HG02981 (cell line): ENCODE results near the gene PDZD8.
"Not testable (repeated sequence)": the region's sequence is repeated elsewhere in the genome, so short reads cannot be mapped to it uniquely, and the experiment has no call there.

Experiments
- ATAC-seq: cut with Tn5 transposase; IDR thresholded peaks from one replicate; pipeline ENCODE4 v1.9.1; 2021; ENCODE audit warnings: mild to moderate bottlenecking, moderate library complexity; ENCODE audit not compliant: unreplicated experiment

Gene PDZD8

DNA sequence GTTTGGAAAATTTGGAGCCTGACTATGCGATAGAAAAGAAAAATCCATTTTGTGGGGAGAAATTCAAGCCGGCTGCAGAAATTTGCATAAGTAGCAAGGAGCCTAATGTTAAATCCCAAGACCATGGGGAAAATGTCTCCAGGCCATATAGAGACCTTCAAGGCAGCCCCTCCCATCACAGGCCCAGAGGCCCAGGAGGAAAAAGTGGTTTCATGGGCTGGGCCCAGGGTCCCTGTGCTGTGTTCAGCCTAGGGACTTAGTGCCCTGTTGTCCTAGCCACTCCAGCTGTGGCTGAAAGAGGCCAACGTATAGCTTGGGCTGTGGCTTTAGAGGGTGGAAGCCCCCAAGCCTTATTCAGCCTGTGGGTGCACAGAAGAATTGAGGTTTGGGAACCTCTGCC, 71.8 kb downstream of the PDZD8 start:
- not testable (repeated sequence) for ATAC-seq

GRCh38 chr10:117300671-117301070, 74.6 kb downstream of the PDZD8 start:
- no peak for ATAC-seq

DNA sequence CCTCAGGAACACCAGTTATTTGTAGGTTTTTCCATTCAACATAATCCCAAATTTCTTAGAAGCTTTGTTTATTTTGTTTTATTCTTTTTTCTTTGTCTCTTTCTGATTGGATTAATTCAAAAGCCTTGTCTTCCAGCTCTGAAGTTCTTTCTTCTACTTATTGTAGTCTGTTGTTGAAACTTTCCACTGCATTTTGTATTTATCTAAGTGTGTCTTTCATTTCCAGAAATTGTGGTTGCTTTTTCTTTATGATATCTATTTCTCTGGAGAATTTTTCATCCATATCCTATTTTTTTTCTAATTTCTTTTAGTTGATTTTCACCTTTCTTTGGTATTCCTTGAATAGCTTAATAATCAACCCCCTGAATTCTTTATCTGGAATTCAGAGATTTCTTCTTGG, 75.8 kb downstream of the PDZD8 start:
- ATAC-seq: no peak

DNA sequence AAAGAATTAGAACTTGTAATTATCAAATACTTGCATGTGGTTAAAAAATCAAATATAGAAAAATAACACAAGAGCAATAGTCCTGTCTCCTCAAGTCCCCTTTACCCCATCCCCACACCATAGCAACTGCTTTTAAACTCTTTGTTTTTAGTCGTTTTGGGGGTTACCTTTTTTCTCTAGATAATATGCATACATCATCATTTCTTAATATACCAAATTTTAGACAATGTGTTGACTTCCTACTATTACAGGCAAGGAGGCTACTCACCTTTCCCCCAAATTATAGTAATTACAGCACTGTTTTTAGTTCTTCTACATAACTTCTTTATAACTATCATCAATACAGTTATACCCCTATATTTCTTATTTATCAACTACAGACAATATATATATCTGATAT, 77.0 kb downstream of the PDZD8 start:
- ATAC-seq: no peak

- ATAC-seq: no peak
Measured at GRCh38 chr10:117294735-117295134, 80.5 kb downstream of the PDZD8 start.

- no peak for ATAC-seq
Measured at GRCh38 chr10:117294039-117294645, 81.1 kb downstream of the PDZD8 start.

DNA sequence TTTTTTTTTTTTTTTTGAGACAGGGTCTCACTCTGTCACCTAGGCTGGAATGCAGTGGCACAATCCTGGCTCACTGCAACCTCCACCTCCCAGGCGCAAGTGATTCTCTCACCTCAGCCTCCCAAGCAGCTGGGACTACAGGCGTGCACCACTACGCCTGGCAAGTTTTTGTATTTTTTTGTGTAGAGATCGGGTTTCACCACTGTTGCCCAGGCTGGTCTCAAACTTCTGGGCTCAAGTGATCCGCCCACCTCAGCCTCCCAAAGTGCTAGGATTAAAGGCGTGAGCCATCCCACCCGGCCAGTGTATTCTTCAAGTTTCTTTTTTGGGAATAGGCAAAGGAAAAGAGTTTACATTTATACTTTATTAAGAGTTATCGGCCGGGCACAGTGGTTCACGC, 84.4 kb downstream of the PDZD8 start:
- not testable (repeated sequence) for ATAC-seq

GRCh38 chr10:117284716-117285494, 90.3 kb downstream of the PDZD8 start:
- no peak for ATAC-seq

DNA sequence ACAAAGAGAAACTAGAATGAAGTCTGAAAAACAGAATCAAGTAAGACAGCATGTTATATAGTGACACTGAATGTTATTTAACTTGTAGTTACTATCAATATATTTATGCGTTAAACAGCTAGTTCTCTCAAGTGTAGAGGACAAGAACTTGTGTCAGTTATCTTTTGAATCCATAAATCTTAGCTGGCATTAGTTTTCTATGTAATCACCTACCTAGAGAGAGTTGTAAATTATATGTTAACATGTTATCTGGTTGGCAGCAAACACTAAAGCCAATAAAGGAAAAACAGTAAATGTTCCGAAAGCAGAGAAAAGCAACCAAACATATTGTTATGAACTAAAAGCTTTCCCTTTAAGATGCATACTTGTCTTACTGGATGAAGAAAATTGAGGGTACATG, 97.6 kb downstream of the PDZD8 start:
- no peak for ATAC-seq

DNA sequence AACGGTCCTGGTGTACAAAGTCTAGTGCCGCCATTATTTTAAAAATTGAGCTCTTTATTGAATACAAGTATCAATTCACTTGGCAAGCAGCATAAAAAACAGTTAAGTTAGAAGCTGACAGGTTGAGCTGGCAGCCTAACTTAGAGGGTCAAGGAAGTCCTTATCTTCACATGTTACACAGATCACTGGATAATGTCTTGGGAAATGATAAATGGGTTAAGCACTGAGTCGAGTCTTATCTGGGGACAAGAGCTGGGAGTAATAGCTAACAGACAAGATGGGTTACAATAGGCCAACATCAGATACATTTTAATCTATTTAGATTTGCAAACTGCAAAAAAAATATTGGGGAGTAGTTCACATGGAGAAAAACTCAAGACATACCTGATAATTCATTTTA, 100.1 kb downstream of the PDZD8 start:
- ATAC-seq: no peak

GRCh38 chr10:117274509-117274908, 100.7 kb downstream of the PDZD8 start:
- no peak for ATAC-seq

GRCh38 chr10:117273980-117274379, 101.3 kb downstream of the PDZD8 start:
- no peak for ATAC-seq

DNA sequence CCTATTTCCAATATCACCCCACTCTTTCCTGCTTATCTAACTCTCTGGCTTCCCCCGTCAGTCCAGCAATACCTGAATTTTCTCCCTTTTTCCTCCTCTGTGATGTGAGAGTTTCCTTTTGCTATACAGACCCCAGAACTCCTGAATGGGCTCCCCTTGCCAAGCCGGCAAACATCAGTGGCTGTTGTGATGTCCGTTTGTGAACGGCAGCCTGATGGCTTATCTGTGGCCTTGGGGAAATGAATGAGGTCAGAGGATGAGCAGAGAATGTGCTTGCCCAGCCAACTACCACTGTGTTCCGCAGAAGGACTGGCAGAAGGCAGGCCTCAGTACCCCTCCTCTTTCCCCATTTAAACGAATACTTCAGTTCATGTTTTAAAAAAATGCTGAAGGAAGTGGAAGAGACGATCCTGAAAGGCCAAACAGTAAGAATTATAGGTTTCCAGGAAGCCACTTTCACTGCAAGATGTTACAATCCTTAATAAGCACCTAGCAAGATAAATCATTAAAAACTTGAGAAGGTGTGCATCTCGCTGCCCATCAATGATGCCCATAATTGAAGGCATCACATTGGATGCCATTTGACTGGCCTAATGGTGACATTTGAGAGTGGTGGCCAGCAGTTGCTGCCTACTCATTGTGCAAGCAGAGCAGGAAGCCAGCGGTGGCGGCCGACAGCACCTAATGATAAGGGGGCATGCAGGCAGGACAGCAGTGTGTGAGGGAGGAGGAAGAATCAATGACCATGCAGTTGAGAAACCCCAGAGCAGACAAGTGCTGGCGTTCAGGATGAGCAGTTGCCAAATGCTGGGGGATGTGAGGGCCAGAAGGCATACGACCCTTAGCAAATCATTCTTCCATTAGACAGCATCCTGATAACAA, 102.8 kb downstream of the PDZD8 start:
- no peak for ATAC-seq

- ATAC-seq: no peak
Measured at GRCh38 chr10:117271427-117271826, 103.8 kb downstream of the PDZD8 start.

GRCh38 chr10:117268907-117269306, 106.3 kb downstream of the PDZD8 start:
- no peak for ATAC-seq

GRCh38 chr10:117268258-117268657, 107.0 kb downstream of the PDZD8 start:
- ATAC-seq: no peak

DNA sequence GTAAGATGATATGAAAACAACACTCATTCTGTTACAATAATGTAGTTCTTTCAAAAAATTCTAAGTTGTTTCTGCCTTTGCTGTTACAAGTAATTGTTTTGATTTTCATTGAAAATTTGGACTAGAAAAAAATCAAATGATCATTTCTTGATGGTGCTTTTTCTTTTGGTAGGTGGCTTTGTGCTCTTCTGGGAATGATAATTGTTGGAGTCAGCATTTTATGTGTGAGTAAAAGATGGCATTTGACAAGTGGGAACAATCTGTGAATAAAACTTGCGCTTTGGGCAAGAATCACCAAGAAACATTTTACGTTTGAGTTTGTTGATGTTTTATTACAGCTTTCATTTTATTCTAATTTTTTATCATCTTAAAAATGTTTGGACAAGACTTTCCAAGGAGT, 108.4 kb downstream of the PDZD8 start:
- no peak for ATAC-seq

- ATAC-seq: no peak
Measured at GRCh38 chr10:117266400-117266799, 108.8 kb downstream of the PDZD8 start.

- ATAC-seq: no peak
Measured at GRCh38 chr10:117264782-117265181, 110.5 kb downstream of the PDZD8 start.

DNA sequence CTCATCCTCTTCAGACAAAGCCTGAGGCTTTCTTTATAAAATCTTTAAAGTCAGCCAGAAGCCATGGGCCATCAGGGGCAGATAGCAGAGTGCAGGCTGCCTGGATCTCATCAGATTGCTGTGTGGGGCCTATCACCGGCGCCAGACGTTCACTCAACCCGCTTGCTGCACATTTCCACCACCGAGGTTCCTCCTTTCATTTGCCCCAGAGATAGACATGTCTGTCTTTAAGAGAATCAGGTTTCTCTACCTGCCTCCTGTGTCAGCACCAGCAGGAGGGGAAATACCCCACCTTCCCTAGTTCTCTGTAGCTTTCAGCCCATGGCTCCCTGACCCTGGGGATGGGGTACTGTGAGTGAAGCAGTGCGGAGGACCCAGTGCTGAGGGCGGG, 112.3 kb downstream of the PDZD8 start:
- ATAC-seq: no peak

GRCh38 chr10:117262291-117262902, 112.8 kb downstream of the PDZD8 start:
- ATAC-seq: no peak
